Astrocyte of the hippocampus (primary cell): ENCODE measurements around the gene BRIP1.
"Not testable (repeated sequence)": the region's sequence is repeated elsewhere in the genome, so short reads cannot be mapped to it uniquely, and the experiment has no call there.

Experiments
- DNase-seq: peaks from one replicate; pipeline ENCODE4 v3.0.0; 2011; ENCODE audit warnings: low read depth, low spot score

The BRIP1 gene

DNA sequence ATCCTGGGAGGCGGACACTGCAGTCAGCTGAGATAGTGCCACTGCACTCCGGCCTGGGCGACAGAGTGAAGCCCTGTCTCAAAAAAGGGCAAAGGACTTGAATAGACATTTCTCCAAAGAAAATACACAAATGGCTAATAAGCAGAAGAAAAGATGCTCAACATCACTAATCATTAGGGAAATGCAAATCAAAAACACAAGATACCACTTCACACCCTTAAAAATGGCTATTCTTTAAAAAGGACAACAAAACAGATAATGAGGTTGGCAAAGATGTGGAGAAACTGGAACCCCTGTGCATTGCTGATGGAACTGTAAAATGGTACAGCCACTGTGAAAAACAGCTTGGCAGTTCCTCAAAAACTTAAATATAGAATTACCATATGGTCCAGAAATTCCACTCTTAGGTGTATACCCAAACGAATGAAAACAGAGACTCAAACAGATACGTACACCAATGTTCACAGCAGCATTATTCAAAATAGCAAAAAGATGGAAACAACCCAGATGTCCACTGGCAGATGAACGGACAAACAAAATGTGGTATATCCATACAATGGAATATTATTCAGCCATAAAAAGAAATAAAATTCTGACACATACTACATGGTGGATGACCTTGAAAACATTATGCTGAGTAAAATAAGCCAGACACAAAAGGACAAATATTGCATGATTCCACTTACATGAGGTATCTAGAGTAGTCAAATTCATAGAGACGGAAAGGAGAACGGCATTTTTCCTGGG, 35.5 kb downstream of the BRIP1 start:
- no peak for DNase-seq

DNA sequence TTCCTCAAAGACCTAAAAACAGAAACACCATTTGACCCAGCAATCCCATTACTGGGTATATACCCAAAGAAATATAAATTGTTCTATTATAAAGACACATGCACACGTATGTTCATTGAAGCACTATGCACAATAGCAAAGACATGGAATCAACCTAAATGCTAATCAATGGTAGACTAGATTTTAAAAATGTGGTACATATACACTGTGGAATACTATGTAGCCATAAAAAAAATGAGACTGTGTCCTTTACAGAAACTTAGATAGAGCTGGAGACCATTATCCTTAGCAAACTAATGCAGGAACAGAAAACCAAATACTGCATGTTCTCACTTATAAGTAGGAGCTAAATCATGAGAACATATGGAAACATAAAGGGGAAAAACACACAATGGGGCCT, 36.5 kb downstream of the BRIP1 start:
- DNase-seq, result not testable (repeated sequence)

DNA sequence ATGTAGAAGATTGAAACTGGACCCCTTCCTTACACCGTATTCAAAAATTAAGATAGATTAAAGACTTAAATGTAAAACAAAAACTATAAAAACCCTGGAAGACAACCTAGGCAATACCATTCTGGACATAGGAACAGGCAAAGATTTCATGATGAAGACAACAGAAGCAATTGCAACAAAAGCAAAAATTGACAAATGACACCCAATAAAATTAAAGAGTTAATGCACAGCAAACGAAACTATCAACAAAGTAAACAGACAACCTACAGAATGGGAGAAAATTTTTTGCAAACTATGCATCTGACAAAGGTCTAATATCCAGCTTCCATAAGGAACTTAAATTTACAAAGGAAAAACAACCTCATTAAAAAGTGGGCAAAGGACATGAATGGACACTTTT, 37.1 kb downstream of the BRIP1 start:
- DNase-seq, result not testable (repeated sequence)

DNA sequence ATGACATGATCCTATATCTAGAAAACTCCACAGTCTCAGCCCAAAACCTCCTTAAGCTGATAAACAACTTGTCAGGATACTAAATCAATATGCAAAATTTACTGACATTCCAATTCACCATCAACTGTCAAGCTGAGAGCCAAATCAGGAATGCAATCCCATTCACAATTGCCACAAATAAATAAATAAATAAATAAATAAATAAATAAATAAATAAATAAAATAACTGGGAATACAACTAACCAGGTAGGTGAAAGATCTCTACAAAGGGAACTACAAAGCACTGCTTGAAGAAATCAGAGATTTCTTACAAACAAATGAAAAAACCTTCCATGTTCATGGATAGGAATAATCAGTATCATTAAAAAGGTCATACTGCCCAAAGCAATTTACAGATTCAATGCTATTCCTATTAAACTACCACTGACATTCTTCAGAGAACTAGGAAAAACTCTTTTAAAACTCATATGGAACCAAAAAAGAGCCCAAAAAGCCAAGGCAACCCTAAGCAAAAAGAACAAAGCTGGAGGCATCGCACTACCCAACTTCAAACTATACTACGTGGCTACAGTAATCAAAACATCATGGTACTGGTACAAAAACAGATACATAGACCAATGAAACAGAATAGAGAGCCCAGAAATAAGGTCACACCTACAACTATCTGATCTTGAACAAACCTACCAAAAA, 37.7 kb downstream of the BRIP1 start:
- DNase-seq, result no peak

DNA sequence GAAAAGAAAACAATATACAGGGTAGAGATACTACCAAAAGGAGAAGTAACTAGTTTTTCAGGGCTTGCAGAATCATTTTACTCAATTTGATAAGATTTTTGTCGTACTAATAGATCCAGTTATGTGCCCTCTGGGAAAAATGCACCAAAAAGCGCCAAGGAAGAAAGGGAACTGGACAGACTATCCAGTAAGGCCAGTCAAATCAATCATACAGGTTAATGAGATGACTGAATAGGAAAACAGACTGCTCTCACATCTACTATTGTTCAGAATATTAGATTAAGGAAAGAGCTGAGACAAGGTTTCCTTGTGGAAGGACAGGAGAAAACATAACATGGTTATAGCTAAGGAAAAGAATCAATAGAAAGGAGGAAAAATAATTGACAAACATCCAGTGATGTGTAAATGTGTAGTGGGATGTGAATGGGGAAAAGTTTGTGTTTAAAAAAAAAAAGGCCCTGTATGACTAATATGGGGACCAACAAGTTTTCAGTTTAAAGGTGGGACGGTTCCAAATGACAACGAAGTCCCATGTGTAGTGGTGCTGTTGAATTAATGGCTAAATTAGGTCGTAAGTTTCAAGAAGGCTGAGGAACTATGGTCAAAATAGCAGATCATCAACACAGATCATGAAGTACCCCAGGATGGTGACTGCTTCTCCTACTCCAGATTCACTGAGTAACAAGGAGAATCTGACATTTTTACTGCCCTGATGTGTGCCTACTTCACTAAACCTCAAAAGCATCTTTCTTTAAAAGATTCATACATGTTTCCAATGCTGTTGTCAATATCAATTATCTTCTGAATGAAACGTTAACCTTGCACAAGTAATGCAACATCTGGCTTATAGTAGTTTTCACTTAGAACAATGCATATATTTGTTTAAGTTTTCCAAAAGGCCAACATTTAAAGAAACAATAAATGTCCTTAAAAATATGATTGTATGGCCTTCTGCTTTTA, 40.7 kb downstream of the BRIP1 start:
- no peak for DNase-seq

DNA sequence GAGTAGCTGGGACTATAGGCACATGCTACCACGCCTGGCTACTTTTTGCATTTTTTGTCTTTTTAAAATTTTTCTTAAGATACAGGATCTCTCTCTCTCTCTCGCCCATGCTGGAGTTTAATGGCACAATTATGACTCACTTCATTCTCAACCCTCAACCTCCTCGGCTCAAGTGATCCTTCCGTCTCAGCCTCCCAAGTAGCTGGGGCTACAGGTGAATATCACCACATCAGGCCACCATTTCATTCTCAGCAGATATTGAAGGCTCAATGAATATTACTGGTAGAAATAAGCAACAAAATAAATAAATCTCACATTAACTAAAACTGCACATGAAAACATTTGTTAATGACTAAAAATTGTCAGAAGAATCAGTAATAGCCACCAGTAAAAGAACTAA, 41.7 kb downstream of the BRIP1 start:
- no peak for DNase-seq

DNA sequence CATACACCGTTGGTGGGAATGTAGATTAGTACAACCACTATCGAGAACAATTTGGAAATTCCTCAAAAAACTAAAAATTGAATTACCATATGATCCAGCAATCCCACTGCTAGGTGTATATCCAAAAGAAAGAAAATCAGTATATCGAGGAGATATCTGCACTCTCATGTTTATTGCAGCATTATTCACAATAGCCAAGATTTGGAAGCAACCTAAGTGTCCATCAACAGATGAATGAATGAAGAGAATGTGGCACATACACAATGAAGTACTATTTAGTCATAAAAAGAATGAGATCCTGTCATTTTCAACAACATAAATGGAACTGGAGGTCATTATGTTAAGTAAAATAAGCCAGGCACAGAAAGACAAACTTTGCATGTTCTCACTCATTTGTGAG, 44.1 kb downstream of the BRIP1 start:
- not testable (repeated sequence) for DNase-seq

DNA sequence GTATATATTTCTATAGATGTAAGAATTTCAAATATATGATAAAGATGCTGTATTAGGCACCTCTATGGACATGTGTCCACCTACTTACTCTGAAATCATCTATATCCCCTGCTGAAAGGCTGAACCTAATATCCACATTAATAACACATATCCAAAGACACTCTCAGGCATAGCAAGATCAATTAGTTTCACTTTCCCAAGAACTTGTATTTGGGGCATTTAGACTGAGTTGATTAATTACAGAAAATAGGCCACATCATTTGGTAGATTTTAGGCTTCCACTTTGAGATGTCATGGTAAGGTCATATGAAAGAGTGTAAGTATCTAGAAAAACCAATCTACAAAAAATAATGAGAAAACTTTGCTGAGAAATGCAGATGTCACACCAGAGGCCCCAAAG, 45.1 kb downstream of the BRIP1 start:
- no peak for DNase-seq

DNA sequence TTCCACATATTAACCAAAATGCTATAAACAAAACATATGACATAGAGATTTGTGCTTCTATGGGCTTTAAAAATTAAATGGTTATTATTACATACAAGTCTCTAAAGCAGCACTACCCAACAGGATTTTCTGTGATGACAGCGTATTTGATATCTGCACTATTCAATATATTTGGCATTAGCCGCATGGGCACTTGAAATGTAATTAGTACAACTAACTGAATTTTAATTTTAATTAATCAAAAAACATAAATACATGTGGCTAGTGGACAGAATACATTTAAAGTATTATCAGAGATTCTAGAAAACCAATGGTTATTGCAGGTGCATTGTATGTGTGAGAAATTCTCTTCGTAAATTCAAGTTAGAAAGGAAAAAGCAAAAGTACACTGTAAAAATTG, 45.9 kb downstream of the BRIP1 start:
- DNase-seq, result no peak

DNA sequence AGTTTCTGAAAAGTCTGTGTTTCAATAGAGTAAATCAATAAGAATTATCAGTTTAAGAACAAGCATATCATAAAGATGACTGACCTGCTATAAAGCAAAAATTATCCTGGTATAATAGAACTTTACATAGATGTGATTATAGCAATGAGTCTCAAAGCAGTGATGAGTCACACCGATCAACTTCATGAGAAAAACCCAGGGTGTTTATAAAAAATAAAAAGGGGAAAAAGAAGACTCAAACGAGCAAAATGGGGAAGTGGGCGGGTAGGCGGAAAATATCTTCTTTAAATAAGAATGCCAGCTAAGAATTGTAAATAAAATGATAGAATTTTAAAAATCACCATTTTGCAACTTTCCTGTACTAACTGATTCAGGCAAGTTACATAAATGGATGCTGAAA, 46.8 kb downstream of the BRIP1 start:
- DNase-seq, result no peak

DNA sequence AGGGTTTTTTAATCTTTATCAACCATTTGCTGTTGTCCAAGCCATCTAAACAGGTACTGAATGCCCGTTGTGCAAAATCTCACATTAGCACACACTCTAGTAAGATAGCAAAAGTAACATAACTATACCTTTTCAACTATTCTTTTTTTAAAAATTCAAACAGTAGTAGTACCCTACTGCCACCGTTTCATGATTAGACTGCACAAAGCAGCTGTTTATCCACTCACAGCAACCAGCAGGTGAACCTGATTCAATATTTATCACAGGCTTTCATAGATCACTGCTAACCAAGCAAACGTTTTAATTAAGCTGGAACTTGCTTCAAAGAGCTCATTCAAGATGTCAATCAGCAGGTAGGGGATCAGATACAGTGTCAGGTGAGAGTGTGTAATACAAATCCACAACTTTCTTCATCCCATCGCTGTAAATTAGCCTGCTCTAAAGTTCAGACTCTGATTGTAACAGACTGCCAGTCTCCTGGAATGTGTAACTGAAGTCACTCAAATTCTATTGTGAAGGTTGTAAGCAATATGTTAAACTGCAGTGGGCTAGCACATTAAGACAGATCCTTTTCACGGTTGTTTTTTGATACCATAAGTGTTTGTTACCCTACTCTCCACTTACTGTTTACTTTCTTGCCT, 47.3 kb downstream of the BRIP1 start:
- DNase-seq, result peak; percentile 21

DNA sequence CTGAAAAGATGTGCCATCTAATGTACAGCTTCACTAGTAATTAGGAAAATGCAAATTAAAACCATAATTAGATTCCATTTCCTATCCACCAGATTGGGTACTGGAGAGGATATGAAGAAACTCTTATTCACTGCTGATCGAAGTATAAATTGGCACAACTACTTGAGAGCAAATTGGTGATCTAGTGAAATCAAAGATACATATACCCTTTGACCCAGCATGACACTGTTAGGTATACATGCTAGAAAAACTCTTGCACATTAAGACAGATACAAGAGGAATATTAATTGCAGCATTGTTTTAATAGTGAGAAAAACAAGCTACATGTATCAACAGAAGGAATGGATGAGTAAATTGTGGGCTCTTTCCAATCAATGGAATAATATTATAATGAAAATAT, 48.8 kb downstream of the BRIP1 start:
- DNase-seq, result no peak

DNA sequence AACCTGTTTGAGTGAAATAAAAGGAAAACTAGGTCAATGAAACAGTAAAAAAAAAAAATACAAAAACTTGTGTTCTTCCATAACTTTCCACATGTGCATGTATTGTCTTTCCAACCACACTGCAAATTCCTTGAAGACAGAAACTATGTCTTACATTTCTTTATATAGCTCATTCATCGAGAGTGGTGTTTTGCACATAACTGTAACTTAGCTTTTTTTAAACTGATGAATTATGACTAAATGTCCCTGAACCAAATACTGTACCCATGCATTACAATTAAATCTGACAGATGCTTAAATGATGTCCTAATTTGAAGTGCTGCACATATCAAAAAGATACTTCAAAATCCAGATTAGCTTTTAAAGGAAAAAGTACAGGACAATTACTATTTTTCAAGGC, 50.1 kb downstream of the BRIP1 start:
- no peak for DNase-seq

DNA sequence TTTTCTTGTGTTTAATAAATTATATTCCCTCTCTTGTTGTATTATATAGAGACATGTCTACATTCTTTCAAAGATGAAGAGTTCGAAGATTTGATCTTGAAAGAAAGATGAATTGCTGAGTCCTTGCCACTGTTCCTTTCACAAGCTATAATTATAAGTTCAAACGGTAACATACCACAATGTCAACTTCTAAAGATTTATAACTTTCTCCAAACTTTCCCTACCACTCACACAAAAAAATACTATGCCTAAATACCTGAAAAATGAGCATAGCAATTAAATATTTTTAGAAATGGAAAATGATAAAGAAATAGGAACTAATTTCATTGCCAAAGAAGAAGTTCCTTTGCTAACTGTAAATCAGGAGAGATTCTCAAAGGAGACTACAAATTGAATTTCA, 50.6 kb downstream of the BRIP1 start:
- DNase-seq, result no peak

DNA sequence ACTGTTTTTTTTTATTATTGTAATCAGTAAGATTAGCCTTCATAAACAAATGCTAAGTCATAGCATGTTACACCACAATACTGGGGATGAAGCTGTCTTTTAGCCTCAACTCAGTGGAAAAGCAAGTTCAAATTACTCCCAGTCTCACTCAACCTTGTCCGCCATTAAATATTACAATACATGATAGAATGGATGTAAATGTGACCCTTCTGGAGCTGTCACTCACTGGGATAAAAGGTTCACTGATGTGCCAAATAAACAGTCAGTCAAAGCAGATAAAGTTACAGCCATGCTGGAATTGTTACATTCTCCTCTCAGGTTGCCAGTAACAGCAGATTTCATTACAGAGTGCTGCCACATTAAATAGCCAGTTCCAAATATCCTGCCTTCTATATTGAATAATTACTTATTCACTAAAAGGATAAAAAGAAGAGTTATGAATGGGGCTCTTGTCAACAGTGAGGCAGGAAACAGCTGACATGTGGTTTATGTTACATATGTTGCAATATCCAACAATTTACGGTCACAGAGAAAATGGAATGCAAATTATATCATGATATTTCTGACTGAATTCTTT, 53.4 kb downstream of the BRIP1 start:
- no peak for DNase-seq

DNA sequence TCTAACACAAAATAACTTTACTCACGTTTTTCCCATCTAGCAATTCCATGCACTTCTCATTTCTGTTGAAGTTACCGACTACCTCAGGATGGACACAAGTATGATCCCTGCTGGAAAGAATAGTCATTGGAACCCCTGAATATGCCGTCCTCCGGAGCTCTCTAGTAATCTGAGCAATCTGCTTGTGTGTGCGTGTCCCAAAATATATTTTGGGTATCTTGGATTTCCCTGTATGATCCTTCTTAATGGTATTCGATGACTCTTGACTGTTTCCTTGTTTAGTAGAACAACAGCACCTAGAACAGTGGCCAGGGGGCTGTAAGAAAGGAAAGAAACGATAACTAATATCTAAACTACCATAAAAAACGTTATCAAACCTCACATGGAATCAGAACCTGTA, 54.9 kb downstream of the BRIP1 start:
- DNase-seq, result no peak

DNA sequence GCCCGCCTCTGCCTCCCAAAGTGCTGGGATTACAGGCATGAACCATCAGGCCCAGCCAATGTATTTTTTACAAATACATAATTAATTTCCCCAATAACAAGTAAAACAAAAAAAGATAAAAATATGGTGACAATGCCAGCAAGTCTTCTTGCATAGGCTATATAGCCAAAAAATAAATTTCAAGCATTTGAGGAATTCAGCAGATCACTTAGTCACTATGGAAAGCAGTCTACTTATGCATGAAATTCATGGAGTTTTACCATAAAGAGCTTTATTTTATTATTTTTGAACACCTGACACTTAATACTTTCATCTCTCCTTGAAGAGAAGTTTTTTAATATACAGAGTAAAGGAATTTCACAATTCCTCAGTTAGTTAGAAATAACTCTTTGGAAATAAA, 56.4 kb downstream of the BRIP1 start:
- peak; percentile 2 for DNase-seq

DNA sequence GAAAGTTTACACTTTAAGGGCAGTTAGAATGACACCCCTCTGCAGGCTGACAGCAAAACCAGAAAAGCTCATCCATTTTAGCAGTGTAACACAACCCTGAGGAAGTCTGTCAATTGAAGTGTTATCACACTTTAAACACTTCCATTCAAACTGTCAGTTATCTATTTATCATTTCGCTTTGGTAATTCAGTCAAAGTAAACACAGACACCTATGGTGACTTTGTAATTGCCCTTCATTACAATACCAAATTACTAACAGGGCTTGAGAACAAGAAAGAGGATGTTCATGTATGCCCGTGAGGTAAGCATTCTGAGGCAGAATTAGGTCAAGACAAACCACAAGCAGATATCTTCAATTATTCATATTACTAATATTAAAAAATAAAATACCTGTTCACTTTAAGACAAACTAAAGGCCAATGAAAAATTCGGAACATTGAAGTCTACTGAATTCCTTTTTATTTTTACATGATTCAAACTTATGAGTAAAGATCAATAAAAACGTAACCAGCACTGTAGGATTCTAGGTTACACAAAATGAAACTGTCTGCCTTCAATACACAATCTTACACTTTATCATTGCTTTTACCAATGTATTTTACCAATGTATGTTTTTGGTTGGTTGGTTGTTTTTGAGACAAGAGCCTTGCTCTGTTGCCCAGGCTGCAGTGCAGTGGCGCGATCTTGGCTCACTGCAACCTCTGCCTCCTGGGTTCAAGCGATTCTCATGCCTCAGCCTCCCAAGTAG, 57.1 kb downstream of the BRIP1 start:
- DNase-seq, result no peak

DNA sequence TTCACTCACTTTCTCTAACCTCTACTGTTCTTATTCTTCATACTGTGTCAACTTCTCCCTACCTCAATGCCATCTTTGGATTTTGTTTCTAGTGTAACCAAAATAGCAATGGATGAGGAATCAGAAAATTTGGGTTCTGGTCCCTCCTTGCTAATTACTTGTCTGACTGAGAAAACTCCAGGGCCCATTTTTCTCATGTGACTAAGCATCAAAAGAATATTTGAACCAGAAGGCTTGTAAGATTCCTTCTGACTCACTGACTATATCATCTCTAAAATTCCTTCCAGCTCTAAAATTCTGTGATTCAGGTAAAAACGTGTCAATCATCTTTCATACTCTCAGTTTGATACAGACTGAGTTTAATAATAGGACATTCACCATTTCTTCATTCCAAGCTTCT, 57.9 kb downstream of the BRIP1 start:
- DNase-seq, result peak; percentile 42

DNA sequence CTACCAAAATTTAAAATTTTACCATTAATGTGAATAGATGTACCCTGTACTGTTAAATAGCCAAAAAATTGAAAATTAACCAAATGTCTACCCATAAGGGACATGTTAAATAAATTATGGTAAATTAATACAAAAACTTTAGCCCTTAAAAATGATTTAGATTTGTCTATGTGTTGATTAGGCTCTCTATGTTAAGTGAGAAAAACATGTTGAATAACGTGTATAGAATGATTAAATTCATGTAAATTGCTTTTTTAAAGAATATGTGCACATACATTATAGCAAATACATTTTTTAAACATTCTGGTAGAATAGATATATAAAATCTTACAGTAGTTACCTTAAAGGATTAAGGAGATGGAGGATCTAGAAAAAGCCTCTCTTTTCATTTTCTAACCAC, 59.5 kb downstream of the BRIP1 start:
- no peak for DNase-seq

DNA sequence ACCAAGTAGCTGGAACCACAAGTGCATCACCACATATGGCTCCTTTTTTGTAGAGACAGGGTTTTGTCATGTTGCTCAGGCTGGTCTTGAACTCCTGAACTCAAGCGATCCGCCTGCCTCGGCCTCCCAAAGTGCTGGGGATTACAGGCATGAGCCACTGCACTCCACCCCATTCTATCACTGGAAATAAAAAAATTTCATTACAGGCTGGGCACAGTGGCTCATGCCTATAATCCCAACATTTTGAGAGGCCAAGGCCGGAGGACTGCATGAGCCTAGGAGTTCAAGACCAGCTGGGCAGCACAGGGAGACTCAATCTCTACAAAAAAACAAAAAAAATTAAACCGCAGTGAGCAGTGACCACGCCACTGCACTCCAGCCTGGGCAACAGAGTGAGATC, 60.1 kb downstream of the BRIP1 start:
- no peak for DNase-seq
